HG02943 (cell line): ENCODE results near the gene AFF3.

Experiments used
- ATAC-seq: cut with Tn5 transposase; IDR thresholded peaks from one replicate; pipeline ENCODE4 v1.9.1; 2021; ENCODE audit warnings: mild to moderate bottlenecking, low read depth, moderate library complexity; ENCODE audit not compliant: unreplicated experiment

The AFF3 gene

DNA sequence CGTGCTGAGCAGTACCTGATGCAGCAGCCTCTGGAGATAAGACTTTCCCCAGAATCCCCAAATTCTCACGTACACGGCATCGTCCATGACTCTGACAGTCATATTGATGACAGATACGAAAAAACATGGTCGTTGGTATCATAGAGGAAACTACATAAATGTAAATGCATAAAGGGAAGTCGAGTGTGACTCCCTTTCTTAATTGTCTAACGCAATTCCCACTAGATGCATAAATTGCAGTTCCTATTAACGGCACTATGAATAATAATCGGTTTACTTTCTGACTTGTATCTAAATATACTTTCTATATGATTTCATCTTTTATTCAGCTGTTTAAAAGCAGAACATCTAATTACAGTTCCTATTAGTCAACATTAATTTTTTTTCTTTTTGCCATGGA lies 330.0 kb downstream of the AFF3 start:
- ATAC-seq, result no peak

DNA sequence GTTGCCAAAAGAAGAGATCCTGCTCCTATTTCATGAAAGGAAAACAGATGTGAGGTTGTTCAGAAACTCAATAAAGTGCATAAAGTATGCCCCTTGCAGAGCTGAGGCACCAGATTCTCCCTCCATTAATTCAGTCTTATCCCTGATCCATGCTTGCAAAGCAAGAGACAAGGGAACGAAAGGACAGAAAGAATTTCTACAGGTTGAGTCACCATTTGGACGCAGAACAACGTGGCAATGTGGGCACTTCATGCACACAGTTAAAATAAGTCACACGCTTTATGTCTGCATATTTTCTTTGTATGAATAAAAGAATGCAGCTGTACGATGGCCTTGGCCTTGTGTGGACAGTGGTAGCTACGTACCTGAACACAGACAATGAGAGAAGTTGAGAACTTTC lies 330.8 kb downstream of the AFF3 start:
- ATAC-seq, result no peak

- ATAC-seq, result no peak
Measured at GRCh38 chr2:99810225-99810624, 332.2 kb downstream of the AFF3 start.

DNA sequence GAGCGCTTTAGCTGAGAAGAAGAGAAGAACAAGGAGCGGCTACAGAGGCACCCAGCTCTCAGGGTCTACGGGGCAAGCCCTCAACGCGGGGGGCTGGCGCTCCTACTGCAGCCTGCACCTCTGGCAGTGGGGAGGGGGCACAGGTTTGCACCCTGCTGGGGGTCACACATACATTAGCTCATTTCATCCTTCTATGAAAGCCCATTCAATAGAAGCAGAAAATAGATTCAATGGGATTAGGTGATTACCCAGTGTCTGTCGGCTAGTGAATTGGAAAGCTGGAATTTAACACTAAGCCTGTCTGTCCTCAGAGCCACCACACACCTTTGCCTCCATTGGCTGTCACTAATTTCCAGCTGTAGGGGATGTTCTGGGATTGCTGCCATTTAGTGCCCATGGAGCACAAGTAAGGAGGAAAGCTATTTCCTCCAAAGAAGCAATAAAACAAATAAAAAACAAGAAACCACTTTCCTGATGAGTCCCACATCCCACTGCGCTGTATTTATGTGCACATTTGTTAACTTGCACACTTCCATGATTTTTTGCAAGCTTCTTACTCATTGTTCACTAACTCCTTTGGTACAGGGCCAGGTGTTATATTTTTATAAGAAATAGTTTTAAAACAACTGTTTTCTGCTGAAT lies 333.0 kb downstream of the AFF3 start:
- ATAC-seq, result no peak

DNA sequence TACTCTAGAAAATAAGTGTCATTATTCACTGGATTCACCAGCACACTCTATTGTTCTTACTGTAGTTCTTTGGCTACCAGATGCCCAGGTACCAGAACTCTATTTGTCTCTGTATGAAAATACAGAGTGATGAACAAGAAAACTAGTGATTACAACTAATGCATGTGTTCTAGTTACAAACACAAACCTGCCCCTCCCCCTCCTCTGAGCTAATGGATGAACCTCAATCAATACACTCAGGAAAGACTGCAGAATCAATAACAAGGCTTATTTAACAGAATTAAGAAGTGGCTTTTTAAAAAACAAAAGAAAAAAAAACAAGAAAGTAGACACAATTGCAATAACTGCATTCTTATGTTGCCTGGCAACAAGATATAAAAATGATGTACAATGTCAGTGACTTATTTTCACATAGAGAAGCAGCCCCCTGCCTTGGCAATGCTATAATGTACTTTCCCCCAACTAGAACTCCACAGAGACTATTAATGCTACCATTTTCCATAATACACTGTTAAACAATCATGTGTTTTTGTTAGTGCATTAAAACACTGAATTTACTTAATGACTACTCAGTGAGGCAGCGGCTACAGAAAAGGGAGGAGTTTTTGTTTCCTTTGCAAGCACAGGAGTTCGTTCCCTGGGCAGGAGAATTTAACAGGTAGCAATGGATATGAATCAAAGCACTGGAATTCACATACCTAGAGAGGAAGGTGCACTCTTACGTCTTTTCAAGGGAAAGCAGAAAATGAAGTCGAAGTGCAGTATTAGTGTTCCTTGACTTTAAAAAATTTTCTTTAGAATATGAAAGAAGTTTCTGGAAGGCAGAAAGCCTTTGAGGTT lies 333.8 kb downstream of the AFF3 start:
- no peak for ATAC-seq

DNA sequence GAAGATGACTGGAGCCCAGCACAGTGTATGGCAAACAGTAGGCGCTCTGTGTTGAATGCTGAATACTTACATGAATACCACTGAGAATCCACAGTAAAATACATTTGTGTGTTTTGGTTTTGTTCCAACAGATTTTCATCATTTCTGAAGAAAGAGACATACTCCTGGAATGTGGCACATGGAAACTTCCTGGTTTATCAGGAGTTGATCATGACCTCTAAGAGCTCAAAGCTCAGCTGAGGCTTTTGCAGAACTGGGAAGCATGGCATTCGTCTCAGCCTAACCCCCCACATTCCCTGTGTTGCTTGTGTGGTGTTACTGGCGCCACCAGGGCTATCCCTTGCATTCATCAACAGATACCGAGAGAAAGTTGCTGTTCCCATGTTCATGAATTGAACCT lies 335.6 kb downstream of the AFF3 start:
- ATAC-seq, result no peak

DNA sequence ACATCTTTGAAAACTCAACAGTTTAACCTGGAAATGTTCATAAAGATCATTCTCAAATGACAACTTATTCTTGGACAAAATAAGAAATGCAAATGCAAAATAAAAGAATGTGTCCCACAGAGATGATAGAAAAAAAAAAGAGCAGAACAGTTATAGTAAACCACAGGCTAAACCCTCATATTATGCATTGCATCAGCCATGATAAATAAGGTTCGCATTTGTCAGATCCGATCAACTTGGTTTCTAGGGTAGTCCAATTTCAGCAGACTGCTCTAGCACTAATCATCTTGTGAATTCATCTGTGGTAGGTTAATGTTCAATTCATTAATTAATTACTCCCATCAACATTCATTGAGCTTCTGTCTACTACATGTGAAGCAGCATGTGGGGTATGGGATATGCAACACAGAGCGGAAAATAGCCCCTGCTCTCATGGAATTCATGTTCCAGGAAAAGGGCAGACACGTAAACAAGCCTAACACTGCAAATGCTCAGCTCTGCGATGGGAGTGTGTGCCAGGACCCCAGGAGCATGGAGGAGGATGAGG lies 336.4 kb downstream of the AFF3 start:
- ATAC-seq, result no peak

DNA sequence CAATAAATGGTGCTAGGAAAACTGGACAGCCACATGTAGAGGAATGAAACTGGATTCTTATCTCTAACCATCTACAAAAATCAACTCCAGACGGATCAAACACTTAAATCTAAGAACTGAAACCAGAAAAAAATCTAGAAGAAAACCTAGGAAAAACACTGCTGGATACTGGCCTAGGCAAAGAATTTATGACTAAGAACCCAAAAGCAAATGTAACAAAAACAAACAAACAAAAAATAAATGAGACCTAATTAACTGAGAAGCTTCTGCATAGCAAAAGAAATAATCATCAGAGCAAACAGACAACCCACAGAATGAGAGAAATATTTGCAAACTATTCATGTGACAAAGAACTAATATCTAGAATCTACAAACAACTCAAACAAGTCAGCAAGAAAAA lies 338.5 kb downstream of the AFF3 start:
- ATAC-seq, result no peak

DNA sequence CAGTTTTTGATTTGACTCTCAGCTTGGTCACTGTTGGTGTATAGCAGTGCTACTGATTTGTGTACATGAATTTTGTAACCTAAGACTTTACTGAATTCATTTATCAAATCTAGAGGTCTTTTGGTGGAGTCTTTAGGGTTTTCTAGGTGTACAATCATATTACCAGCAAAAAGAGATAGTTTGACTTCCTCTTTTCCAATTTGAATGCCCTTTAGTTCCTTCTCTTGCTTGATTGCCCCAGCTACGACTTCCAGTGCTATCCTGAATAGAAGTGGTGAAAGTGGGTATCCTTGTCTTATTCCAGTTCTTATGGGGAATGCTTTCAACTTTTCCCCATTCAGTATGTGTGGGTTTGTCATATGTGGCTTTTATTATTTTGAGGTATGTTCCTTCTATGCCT lies 339.7 kb downstream of the AFF3 start:
- no peak for ATAC-seq

DNA sequence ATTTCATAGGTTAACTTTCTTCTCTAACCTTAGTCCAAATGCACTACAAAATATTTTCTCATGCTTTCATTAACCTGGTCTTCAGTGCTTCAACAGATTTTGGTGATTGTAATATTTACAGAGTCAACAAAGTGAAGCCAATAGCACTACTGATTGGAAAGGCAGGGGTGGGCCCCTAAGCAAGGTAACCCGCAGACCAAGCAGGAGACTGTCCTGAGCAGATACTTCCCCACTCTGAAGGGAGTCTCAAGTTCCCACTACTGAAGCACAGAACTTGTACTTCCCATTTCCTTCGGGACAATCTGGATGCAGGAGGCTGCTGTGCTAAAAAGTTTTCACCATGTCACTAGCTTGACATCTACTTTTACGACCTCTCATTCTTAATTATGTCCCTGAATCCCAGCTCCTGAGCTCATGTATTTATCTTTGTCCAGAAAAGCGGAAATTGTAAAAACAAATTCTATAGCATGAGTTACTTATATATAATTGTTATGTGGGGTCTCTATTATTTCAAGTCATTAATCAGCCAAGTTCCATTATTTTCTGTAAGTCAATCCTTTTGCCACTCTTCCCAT lies 341.0 kb downstream of the AFF3 start:
- no peak for ATAC-seq

- ATAC-seq, result no peak
Measured at GRCh38 chr2:99797475-99797874, 344.9 kb downstream of the AFF3 start.

- no peak for ATAC-seq
Measured at GRCh38 chr2:99794414-99794813, 348.0 kb downstream of the AFF3 start.

GRCh38 chr2:99793022-99793421 lies 349.4 kb downstream of the AFF3 start:
- ATAC-seq, result no peak

DNA sequence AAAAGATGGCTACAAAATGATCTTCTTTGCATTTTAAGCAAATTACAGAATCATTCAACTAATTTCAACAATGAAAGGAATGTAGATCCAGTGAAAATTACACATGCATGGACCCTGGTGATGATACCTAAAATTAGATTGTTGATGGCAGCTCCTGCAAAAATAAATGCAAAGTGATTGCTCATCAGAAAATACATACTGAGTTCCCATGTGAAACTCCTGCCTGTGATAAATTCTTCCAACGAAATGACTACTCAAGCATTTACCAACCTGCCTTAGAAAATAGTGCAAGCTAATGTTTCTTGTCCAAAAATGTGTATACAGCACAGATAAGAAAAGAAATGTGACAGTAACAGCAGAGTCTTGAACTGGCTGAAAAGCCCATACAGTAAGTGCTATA lies 352.5 kb downstream of the AFF3 start:
- ATAC-seq, result no peak

- no peak for ATAC-seq
Measured at GRCh38 chr2:99787769-99788382, 354.5 kb downstream of the AFF3 start.

DNA sequence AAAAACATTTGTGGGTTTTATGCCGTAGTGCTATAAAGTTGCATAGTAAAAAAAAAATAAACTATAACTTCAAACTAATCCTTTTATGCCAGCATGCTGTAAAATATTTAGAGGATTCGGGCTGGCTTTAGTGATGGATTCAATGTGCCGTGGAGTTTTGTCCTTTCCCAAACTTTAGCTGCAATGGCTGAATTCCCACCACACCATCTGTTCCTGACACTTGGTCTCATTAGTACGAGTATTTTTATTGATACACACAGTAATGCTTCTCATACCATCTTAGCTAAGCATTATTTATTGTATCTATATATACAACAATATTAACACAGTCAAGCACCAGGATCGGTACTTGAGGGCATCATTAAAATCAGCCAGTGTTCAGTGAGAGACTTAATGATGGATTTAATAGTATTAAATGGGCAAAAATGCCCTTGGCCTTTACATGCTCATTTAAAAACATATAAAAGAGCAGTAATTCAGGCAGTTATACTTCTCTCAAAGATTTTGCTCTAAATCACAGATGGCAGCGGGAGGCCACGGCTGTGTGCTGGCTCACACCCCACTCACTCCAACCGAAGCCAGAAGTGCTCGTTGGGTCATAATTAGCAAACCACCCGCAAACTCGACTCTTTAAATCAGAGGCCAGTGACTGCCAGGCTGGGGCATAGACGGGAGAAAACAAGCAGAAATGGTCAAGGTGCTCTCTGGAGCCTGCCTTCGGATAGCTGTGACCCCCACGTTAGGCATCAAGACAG lies 355.6 kb downstream of the AFF3 start:
- ATAC-seq, result no peak

DNA sequence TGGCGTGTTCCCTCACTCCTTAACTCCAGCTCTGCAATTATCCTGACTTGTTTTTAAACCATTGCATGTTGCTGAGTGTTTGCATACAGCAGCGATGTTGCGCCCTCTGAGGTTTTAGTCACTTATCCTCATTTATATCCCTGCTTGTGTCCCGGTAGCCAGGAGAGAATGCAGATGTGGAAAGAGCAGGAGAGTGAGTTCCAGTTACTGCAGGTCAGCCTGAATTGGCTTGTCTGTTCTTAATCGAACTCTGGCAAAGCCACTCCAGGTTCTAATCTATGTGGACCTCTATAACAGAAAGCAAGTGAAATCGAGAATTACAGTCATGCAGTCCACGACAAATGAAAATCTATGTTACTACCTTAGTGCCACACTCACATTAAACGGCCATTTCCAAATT lies 357.4 kb downstream of the AFF3 start:
- ATAC-seq, result no peak

DNA sequence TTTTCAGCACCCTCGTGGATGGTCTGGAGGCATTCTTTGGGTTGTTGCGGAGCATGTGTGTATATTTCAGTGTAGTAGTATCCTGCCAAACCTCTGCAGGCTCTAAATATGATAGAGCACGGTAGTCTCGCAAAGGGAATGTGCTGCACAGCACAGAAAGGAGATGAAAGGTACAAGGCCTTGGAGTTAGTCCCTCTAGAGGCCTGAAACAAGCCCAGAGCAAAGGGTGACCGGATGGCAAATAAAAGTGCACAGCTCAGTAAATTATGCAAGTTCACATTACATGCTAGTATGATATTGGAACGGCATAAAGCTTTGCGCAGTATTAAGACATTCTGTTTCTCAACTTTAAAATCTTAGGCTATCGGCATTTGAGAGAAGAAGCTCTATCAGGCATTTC lies 358.1 kb downstream of the AFF3 start:
- no peak for ATAC-seq

DNA sequence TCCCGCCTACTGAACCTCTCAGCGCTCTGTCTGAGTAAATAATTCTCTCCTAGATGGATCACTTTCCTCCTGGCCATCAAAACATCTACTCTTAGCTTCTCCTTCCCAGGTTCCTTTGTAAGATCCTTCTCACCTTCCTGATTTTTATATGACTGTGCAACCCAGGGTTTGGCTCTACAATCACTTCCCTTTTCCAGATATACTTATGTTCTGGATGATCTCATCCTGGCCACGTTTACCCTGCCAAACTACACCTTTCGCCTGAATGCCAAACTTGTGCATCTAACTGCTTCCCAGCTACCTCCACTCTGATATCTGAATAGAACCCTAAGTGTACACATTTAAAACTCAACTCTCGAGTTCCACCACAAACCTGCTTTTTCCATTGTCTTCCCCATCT lies 362.1 kb downstream of the AFF3 start:
- no peak for ATAC-seq

- ATAC-seq, result no peak
Measured at GRCh38 chr2:99779276-99779675, 363.1 kb downstream of the AFF3 start.
